GM12892 (cell line): Measurements from ENCODE around the gene B3GALT5.

Experiments used
- POLR2A ChIP-seq: IDR thresholded peaks from 2 replicates; pipeline ENCODE4 v1.6.1; 2011; ENCODE audit warnings: low read depth, low read length, control low read depth
- TAF1 ChIP-seq: IDR thresholded peaks from 2 replicates; pipeline ENCODE4 v1.6.1; 2011; ENCODE audit warnings: low read depth, mild to moderate bottlenecking, control low read depth, low read length, borderline replicate concordance

- TF ChIP-seq POLR2A (no peak), TAF1 (no peak)
These were observed 49.7 kb downstream of the B3GALT5 start for GRCh38 chr21:39662411-39662953.
